ENCODE results near the gene CYFIP1.

The CYFIP1 gene

DNA sequence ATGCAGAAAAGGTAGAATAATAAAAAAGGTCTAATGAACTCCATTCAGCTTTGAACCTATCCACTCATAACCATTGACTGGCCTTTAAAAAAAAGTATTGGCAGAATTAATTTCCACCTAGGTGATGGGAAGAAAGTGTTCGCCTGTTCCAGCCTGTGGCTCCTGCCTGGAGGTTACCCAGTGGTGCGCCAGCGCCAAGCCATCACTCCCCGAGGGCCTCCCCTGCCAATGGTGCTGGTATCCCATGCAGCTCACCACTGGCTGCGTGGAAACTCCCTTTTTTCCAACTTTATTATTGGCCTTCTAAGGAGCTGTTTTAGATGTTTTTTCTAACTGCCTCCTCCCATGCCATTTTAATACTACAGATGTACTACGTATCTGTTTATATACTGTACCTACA is 112.3 kb downstream of the CYFIP1 start:
- DNase-seq (ENCODE audit: low read depth): no peak

DNA sequence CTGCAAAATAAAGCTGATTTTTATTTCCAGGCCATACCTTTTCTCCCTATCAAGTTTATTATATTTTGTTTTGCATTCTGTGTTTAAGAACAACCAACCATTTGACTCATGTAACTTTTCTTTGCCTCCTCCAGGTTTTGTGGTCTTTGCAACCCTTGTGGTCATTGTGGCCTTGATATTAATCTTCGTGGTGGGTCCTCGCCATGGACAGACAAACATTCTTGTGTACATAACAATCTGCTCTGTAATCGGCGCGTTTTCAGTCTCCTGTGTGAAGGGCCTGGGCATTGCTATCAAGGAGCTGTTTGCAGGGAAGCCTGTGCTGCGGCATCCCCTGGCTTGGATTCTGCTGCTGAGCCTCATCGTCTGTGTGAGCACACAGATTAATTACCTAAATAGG is 114.1 kb downstream of the CYFIP1 start:
- no peak for DNase-seq (ENCODE audit: low read depth)

DNA sequence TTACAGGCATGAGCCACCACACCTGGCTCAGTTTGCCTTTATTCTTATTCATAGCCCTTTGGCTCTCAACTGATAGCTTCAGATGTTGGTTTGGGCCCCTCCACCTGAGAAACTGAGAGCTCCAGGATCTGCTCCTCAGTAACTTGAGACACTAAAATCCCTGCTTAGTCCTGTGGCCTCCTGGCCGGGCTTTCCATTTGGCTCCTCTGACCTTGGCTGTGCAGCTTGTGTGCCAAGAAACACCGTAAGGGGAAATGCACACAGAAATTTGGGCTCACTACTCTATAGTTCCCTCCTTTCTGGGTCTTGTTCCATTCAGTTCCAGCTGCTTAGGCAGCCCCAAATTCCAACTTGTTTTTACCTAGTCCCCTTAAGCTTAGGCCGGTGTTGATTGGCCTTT is 116.8 kb downstream of the CYFIP1 start:
- no peak for DNase-seq (ENCODE audit: low read depth)

DNA sequence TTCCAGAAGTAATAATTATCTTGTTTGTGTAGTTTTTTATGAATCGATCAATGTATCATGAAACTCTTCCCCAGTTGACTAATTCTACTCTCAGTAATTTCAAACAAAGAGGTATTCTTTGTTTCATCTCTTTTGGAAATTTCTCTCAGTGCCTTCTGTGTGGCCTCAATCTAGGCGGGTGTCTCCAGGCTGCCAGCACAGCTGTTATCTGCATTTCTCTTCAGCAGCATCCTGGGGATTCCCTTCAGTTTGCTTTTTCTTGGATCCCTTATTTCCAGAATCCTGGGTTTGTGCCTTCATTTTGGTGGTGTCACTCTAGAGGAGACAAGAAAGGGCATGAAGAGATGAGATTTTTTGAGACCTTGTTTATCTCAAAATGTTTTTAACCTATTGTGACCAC is 119.0 kb downstream of the CYFIP1 start:
- no peak for DNase-seq (ENCODE audit: low read depth)

DNA sequence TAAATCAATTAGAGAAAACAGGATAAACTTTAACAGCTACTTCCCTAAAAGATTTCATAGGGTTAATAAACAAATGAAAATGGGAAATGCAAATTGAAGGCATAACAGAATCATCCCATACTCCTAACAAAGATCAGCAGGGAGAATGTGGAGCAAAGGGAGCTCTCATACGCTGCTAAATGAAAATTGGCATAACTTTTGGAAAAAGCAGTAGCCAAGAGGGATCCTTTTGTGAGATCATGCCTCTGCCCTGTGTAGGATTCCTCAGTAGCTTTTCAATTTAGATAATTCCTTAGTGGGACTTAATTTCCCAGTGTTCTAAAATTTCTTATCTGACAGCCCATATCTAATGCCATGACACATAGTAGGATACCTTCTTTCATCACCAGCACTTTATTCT is 123.5 kb downstream of the CYFIP1 start:
- DNase-seq (ENCODE audit: low read depth): no peak

DNA sequence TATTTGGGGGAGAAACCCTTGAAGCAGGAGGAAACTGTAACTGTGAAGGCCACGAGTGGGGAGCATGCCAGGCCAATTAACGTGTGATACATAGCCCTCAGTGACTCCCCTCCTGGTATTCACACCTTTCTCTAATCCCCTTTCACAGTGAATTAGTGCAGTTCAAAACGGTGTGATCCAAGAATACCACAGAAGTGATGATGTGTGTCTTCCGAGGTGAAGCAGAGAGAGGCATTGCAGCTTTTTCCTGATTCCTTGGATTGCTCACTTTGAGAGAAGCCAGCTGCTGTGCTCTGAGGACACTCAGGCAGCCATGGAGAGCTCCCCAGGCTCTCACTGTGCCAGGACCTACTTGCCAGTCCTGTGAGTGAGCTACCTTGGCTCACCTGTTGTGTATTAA is 124.4 kb downstream of the CYFIP1 start:
- DNase-seq (ENCODE audit: low read depth): no peak

DNA sequence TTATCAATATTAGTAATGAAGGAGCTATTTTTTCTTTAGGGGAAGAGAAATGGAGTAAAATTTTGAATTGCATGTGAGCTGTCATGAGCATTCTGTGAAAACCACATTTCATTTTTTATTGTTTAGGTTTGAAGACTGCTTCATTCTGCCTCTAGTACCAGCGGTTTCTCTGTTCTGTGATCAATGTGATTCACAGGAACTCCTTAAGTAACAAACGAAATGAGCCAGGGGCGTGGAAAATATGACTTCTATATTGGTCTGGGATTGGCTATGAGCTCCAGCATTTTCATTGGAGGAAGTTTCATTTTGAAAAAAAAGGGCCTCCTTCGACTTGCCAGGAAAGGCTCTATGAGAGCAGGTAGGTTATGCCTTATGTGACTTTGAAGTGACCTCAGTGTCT is 128.7 kb downstream of the CYFIP1 start:
- DNase-seq (ENCODE audit: low read depth): no peak

DNA sequence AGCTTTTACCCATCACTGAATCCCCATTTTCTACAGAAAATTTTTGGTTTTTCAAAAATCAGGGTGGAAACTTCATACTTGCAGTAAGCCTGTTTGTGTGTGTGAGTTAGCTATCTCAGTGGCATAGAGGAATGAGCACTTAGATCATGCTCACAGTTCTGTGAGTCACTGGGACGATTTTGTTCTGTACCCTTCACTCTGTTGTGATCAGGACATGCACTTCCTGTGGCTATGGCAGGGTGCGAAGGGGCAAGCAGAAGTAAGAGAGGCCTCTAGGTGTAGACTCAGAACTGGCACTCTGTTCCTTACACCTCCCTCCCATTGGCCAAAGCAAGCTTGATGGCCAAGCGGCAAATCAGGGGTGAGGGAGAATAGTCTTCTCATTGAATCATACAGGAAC is 130.1 kb downstream of the CYFIP1 start:
- no peak for DNase-seq (ENCODE audit: low read depth)

DNA sequence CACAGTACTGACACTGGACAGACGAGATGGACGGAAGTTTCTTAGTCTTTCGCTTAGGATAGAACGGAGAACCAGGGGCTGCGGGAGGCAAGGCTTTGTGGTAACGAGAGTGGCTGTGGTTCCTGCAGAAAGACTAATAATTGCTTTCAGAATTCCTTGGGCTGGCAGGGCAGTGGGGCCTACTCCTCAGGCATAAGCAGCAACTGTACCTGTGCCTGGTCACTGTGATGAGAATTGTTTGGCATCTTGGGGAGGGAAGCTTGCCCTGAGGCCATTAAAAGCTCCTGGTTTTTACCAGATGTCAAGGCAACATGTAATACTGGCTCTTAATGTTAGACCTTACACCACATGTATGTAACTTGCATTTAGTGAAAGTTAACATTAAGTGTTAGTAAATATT is 134.1 kb downstream of the CYFIP1 start:
- no peak for DNase-seq (ENCODE audit: low read depth)

DNA sequence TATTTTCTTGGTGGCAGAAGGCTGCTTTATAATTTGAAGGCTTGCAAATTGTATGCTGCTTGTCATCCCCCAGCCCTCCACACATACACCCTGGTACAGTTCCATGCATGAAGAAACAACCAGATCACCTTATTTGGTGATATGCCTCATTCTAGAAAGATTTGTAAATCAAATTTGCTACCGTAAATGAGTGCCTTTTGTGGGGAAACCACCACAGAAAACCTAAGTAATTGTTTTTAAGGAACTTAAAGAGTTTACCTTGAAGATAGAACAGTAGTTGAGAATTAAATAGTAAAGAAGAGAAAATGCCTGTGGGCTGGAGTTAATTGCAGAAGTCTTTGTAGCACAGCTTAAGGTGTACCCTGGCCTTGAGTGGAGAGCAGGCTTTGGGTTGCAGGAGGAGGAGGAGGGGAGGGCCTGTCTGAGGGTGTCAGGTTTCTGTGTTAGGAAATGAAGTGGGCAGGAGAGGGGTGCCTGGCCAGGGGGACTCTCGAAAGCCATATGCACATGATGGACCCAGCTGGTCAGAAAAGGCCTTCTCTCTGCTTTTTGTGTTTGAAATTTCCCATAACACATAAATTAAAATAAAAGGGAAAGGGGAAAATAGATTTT is 134.8 kb downstream of the CYFIP1 start:
- DNase-seq (ENCODE audit: low read depth): no peak

DNA sequence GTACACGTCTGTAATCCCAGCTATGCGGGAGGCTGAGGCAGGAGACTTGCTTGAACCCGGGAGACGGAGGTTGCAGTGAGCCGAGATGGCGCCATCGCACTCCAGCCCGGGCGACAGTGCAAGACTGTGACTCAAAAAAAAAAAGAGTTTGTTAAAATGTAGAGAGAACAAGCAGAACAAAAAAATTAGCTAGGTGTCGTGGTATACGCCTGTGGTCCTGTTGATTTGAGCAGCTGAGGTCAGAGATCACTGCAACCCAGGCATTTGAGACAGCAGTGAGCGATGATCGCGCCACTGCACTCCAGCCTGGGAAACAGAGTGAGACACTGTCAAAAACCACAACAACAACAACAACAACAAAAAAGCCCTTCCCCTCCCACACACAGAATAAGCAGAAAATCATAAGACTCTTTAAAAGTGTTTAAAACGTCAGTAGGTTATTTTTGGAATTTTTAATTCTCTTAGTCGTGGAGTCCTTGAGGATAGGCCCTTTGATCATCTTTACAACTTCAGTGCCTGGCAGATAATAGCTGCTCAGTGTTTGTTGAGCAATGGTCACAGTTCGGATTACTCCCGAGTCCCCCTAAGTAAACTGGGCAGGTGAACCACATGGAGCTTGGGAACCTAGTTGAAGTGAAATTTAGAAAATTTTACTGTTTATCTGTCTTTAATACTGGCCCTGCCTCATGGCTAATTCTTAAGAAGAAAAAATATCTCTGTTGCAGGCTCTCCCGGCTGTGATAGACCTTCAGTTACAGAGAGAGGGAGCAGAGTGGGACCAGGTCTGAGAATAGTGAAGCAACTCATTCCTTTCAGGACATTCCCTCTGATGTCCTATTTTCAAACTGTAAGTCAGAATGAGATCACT is 135.5 kb downstream of the CYFIP1 start:
- DNase-seq (ENCODE audit: low read depth): no peak

DNA sequence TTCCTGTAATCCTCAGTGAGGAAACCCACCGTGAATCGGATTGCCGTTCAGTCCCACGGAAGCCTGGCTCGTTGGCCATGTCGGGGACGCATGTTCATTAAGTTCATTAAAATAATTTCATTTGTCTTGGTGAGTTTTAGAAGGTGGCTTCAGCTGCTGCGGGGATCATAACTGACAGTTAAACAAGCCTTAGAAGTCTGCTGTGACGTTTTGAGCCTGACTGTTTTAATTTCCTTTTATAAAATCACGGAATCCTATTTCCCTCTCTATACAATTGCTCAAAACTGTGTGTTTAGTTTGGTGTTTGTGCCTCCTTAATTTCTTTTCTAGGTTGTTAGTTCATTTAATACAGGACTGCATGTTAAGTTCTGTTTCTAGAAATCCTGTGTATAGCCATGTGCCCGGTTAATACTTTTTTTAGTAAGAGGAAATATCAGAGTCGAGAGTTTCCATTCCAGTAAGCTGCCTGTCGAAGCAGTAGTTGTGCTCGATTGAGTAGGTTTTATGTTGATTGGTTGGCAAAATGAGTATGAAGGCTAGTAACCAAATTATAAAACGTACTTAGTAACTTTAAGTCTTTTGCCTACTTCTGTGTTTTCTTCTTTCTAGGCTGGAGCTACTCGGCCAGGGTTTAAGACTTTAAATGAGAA is 141.0 kb downstream of the CYFIP1 start:
- no peak for DNase-seq (ENCODE audit: low read depth)

DNA sequence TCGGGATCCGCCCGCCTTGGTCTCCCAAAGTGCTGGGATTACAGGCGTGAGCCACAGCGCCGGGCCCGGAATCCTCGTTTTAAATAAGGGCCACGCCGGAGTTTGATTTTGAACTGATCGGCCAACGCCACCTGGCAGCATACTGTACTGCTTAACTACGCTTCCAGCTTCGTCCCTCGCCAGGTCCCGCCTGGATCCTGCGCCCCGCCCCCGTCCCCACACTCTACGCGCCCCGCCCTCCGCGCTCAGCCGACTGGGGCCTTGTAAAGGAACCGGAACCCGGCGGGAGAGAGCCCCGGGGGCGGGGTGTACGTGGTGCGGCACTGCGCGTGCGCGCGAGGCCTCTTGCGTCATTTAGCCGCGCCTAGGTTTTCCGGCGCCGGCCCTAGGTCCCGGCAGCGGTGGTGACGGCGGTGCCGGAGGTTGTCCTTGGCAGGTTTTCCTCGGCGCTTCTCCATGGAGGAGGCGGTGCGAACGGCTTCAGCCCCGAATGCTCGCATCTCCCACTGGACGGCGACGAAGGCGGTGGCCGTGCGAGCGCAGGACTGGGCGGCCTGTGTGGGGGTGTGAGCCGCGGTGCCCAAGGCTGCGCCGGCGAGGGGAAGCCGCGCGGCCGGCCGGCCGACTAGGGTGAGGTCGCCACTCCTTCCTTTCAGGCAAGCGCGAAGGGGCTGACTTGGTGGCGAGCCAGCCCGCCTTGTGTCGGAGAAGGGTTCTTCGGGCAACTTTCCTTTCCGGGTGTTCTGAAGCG is 141.7 kb downstream of the CYFIP1 start, which contains the start of gene NIPA2:
Gene NIPA2 (plus strand): TSS at position 375 of the 751 bp plus-strand sequence. CDS start 13,066 bp downstream, outside the sequence.
- DNase-seq (ENCODE audit: low read depth): peak; percentile 92

DNA sequence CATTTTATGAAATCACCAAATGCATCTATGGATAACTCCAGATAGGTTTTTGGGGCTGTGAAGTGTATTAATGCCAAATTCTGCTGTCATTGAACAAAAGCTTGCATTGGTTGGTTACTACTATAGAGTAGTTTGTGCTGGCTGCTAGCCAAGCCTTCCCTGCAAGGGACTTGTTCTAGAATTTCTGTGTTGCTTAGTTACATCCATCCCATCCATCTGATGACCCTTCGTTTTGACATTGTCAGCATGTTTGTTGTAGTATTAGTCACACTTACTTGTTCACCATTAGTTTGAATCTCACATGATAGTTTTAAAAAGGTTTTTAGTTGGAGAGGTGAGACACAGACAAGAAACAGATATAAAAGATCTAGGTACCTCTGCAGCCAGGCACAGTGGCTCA is 148.7 kb downstream of the CYFIP1 start:
- DNase-seq (ENCODE audit: low read depth): no peak

DNA sequence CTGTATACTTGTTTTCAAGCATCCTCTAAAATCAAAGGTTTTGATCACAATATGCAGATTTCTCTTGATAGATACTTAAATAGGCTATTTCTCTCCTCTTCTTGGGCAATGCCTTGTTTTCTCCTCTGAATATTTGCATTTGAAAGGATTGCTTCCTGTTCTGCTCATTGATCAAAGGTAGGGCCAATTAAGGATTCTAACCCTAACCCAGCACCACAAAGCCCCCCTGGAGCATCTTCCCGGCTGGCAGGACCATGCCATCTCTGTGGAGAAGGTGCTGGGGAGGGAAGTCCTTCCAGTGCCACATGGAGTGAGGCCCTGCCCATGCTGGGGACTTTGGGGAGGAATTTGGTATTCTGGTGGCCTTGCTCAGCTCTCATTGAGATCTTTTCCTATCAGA is 153.0 kb downstream of the CYFIP1 start:
- DNase-seq (ENCODE audit: low read depth): no peak

DNA sequence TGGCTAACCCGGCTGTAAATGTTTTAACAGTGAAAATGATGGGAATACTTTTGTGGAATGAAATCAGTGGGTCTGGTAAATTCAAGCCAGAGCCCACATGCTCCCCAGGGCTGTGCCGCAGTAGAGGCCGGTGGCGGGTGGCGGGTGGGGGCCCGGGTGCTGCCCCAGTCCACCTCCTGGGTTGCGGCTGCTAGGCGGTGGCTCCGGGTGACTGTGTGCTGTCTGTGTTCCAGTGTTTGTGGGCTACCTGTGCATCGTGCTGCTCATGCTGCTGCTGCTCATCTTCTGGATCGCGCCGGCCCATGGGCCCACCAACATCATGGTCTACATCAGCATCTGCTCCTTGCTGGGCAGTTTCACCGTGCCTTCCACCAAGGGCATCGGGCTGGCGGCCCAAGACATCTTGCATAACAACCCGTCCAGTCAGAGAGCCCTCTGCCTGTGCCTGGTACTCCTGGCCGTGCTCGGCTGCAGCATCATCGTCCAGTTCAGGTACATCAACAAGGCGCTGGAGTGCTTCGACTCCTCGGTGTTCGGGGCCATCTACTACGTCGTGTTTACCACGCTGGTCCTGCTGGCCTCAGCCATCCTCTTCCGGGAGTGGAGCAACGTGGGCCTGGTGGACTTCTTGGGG is 156.6 kb downstream of the CYFIP1 start:
- DNase-seq (ENCODE audit: low read depth): no peak

DNA sequence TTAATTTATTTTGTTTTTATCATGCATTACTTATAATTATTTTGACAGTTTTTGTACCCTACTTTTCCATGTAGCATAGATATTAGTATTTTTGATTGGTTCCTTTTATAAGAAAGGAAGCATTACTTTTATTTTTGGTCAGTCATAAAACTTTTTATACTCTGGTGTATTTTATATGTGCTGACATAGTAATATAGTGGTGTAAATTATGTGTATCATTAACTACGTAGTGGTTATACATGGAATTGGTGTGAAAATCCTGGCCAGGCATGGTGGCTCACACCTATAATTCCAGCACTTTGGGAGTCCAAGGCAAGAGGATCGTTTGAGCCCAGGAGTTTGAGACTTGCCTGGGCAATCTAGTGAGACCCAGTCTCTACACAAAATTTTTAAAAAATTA is 160.5 kb downstream of the CYFIP1 start:
- no peak for DNase-seq (ENCODE audit: low read depth)

Measured in HS-5 (cell line).